ENCODE results near the gene SLCO2A1.

SLCO2A1 gene

GRCh38 chr3:133980550-133980949, 49.2 kb downstream of the SLCO2A1 start:
- DNase-seq (ENCODE audit: low spot score): no peak

- no peak for DNase-seq (ENCODE audit: low spot score)
Measured at GRCh38 chr3:133980035-133980434, 49.7 kb downstream of the SLCO2A1 start.

GRCh38 chr3:133979553-133979952, 50.2 kb downstream of the SLCO2A1 start:
- DNase-seq (ENCODE audit: low spot score): no peak

DNA sequence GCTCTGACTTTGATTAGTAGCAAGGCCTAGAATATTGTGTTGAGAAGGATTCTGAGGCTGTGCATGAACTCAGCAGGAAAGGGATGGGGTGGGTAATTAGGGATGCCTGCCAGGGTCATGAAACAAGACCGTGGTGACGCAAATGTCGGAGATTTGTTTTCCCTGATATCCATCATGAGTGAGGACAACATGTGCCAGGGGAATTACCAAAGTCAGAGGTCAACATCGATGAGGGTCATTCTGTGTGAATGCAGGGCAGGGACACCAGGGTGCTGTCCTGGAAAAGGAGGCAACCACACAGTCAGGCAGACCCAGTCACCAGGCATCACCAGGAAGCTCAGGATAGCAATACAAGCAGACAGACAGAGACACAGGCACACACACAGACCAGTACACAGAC, 52.2 kb downstream of the SLCO2A1 start:
- DNase-seq (ENCODE audit: low spot score): no peak

- no peak for DNase-seq (ENCODE audit: low spot score)
Measured at GRCh38 chr3:133973249-133973980, 56.3 kb downstream of the SLCO2A1 start.

- DNase-seq (ENCODE audit: low spot score): no peak
Measured at GRCh38 chr3:133972156-133972555, 57.6 kb downstream of the SLCO2A1 start.

DNA sequence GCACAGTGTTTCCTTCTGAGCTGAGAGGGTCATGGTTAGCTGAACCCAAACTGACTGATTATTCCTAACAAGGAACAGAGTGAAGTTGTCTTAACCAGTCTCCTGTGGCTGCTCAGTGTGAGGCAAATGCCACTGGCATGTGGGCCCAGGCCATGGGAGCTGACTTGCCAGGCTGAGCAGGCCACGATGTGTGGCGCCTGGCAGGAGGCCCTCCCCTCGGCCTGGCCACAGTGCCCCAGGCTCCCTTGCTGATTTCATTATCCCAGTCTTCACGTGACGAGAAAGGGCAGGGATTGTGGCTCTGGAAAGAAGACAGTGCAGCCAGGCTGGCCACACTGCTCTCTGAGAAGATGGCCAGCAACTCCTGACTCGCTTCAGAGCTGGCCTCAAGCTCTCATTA, 58.8 kb downstream of the SLCO2A1 start:
- no peak for DNase-seq (ENCODE audit: low spot score)

- DNase-seq (ENCODE audit: low spot score): no peak
Measured at GRCh38 chr3:133970339-133970738, 59.4 kb downstream of the SLCO2A1 start.

DNA sequence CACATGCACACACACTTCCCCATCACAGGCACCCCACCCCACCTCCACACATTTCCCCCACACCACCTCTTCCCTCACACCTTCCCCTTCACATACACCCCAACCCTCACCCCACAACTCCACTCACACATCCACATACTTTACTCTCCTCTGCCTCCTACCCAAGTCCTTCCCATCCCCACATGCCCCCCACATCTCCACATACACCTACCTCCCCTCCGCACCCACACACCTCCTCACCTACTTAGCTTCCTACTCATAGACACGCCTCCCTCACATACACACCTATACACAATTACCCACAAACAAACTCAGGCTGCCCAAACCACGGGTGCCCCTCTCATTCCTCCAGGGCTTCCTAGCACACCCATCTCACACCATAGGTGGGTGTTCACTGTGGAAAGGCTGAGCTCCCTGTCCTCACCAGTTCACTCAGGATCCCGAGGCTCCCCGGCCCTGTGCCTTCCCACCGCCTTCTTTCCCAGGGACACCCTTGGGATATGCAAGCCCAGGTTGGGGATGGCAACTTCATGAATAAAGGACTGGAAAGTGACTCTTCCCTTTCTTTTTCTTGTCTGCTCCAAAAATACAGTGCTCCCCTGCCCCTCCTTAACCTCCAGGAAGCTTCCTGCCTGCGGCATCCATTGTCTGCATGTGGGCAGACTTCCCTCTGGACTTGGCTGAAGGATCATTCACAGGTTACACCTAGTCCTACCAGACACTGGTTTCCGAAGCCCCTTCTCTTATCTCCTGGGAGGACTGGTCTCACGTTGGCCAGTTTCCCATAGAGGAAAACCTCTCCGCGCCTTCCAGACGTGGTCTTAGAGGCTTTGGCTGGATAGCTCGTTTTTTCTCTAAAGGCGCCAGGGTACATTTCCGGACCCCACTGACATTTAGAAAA, 61.5 kb downstream of the SLCO2A1 start:
- no peak for DNase-seq (ENCODE audit: low spot score)

GRCh38 chr3:133966954-133967353, 62.8 kb downstream of the SLCO2A1 start:
- no peak for DNase-seq (ENCODE audit: low spot score)

DNA sequence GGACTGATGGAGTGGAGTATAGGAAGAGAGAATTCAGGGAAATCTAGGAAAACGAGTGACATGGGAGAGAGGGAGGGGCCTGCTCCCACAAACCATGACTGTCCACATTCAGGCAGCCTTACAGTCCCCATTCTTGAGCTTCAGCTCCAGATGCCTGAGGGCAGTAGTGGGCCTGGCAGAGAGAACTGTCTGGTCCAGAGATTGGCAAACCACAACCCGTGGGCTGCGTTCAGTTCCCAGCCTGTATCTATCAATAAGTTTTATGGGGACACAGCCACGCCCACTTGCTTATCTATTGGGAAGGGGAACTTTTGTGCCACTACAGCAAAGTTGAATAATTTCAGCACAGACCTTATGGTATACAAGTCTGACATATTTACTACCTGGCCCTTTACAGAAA, 63.8 kb downstream of the SLCO2A1 start:
- no peak for DNase-seq (ENCODE audit: low spot score)

DNA sequence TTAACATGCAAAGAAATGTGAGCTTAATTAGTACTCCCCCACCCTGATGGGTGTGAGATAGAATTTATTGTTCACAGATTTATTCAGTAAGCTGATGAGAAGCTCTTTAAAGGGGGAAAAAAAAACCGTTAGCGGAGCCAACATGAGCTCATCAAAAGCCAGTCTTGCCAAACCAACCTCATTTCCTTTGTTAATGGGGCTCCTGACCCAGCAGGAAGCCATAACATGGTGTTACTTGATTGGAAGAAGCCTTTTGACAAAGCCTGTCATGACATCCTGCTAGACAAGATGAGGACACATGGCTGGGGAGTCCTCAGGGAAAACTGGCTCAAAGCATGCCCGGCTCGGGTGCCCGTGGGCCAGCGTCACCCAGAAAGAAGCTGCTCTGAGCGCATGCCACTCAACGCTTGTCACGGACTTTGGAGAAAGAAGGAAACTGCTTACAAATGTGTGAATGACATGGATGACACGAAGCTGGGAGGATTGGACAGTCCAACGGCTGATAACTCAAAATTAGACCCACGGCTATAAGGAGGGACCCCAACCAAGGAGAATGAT, 64.6 kb downstream of the SLCO2A1 start:
- DNase-seq (ENCODE audit: low spot score): no peak

DNA sequence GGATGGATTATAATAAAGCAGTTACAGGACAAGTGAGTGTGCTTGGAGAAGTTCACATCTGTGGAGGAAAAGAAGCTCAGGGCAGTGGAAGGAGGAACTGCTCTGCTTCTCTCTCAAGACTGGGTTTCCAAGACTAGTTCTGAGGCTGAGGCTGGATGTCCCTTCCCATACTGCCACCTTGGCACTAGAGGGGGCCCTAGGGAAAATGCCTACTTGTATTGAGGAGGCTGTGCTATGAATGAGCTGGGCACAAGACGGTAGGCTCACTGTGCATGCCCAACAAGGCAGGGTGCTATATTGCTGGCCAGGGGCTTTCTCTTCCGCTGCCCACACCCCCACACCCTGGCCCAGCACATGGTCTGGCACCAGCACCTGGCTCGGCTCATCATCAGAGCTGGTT, 65.2 kb downstream of the SLCO2A1 start:
- no peak for DNase-seq (ENCODE audit: low spot score)

GRCh38 chr3:133963657-133964396, 65.9 kb downstream of the SLCO2A1 start:
- no peak for DNase-seq (ENCODE audit: low spot score)

DNA sequence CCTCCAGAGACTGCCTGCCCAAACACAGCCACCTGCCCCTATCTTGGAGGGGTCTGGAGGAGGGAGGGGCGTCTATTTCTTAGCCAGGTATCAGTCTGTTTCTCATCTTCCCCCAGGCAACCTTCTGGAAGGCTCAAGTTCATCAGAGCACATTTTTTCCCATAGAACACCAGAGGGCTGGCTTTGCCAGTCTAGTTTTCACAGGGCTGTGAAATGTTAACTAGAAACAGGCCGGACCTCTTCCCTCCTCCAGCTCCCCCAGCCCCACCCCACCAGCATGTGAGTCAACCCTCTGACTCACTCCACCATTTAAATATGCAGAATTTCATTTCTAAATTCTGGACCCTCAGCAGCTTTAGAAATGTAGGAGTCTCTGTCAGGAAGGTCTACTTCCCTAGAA, 66.9 kb downstream of the SLCO2A1 start:
- no peak for DNase-seq (ENCODE audit: low spot score)

GRCh38 chr3:133958071-133958805, 71.5 kb downstream of the SLCO2A1 start:
- DNase-seq (ENCODE audit: low spot score): no peak

GRCh38 chr3:133956982-133957381, 72.7 kb downstream of the SLCO2A1 start:
- no peak for DNase-seq (ENCODE audit: low spot score)

DNA sequence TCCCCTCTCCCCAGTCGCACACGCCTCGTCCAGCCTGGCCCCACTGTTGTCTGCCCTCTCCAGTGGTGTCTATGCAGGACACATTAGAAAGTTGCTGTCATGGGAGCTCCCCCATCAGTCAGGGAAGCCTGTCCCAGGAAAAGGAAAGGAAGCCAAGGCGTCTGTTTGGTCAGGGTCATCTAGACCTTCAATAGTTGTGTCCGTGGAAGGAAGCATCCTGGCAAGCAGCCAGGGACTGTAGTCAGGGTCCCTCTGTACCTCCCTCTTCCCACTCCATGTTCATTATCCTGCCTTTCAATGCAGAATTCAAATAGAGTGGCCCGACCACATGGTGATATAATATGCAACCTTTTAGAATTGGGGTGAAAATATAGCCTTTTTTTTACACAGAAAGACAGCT, 73.4 kb downstream of the SLCO2A1 start:
- no peak for DNase-seq (ENCODE audit: low spot score)

DNA sequence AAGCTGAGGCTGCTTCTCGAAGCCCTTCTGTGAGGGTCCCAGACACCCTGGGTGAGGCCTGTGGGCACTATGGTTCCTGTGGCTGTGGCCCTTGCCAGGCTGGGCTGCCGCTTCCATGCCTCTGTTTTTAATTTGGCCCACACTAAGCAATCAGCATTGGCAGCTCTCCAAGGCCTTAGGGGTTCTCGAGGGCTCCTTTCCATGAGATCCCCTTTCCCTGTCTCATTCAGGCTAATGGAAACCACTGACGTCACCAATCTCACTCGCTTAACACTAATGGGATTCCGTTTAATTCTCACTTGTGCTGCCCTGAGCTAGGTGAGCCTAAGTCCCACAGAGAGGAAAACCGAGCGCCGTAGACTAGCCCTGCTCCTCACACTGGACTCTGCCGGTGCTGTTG, 73.8 kb downstream of the SLCO2A1 start:
- DNase-seq (ENCODE audit: low spot score): no peak

DNA sequence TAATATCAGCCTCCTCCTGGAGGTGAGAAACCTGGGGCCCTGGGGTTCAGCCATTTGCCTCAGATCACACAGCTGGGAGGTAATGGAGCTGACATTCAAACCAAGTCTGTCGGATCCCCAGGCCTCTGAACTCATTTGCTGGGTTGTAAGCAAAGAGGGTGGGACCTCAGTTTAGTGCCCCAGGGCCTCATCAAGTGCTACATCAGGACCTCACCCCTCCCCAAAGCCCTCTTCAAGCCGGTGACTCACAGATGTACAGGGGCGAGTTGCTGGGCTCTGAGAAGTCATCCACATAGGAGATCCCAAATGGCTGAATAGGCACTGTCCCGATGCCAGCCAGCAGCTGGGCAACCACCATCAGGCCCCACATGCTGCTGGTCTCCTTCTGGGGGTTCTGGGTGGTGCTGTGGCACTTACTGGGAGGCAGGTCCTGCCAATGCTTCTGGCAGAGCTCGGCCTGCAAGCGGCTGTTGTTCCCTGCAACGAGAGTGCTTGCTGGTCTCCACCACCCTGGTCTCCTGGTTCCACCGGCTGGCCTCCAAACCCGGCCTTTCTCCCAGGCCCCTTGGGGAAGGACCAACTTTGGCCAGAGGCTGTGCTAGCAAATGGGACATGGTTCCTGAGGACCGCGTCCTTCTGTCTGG, 74.9 kb downstream of the SLCO2A1 start:
- DNase-seq (ENCODE audit: low spot score): no peak

DNA sequence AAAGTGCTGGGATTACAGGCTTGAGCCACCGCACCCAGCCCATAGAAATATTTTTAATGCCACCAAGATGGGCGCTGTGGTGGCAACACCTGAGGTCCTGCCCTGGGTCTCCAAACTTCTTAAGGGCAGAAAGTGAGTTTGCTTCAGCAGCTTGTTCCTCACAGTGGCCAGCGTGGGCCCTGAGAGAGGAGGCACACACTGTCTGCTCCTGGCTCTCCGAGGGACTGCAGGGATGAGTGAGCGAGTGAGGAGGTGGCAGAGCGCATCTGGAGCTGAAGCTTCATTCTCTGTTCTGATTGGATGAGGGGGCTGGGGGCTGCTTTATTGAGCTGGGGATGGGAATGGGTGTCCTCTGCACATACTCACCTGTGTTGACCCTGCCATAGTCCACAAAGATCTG, 76.4 kb downstream of the SLCO2A1 start:
- no peak for DNase-seq (ENCODE audit: low spot score)
